ENCODE measurements around the gene NUTM2E. TPM values are rescaled to one million over a fixed set of nuclear protein-coding genes. Genes with fewer than 3 reads are reported as not detected.
"Not testable (repeated sequence)": the region's sequence is repeated elsewhere in the genome, so short reads cannot be mapped to it uniquely, and the experiment has no call there.

NUTM2E gene
- total and polyA plus RNA-seq, 9 of the 15 experiments (the other 6 are each of a cell fraction or from before 2014, with no cell fraction given): 0.05 to 0.18 (median 0.08) TPM; not detected in 4

DNA sequence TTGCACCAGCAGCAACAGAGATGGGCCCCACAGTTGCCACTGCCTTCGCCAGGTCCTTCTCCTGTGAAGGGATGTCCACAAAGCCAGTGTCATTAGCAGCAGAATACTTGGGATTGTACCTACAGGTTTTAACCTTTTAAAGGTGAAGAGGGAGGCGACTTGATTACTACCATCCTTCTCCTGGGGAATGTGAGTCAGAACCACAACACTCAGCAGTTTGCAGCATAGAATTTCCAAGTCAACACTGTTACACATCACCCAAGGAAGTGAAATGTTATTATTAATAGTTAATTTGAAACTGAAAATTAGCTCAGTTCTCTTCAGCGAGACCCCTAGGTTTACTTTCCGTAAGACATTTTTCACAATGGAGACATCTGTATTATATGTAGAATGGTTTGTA lies 45.2 kb downstream of the NUTM2E start:
- H2AFZ ChIP-seq (ENCODE audit: low read depth, low read length); H3K4me2 ChIP-seq (ENCODE audit: insufficient read depth, low read length); H3K27ac ChIP-seq (ENCODE audit: extremely low read depth, low read depth, low read length); H3K9ac ChIP-seq (ENCODE audit: insufficient read depth in 1 of 2, low read depth in 2 of 2, low read length in 2 of 2); H3K4me1 ChIP-seq (replicated peaks in 1 of 2; ENCODE audit: control insufficient read depth in 2 of 2, insufficient read depth in 2 of 2, low read length in 2 of 2); POLR2A ChIA-PET; ATAC-seq; H3K27me3 ChIP-seq (ENCODE audit: control insufficient read depth in 2 of 2, insufficient read depth in 2 of 2, low read length in 2 of 2); intact Hi-C loops (cut with micrococcal nuclease); H3K79me2 ChIP-seq (ENCODE audit: control insufficient read depth, insufficient read depth, low read length); DNase-seq (ENCODE audit: extremely low read depth in 1 of 4, low spot score in 3 of 4); FAIRE-seq; CTCF ChIA-PET (ENCODE audit: low intra/inter-chr PET ratio); BruUV-seq (replicated peaks); in situ Hi-C loops (cut with MboI); H4K20me1 ChIP-seq (replicated peaks; ENCODE audit: control insufficient read depth, insufficient read depth, low read length); H3K36me3 ChIP-seq (ENCODE audit: control insufficient read depth, insufficient read depth, low read length); H3K9me3 ChIP-seq (replicated peaks; ENCODE audit: control insufficient read depth, insufficient read depth, low read depth, low read length); H3K9me1 ChIP-seq (ENCODE audit: control insufficient read depth, insufficient read depth, low read length); H3K4me3 ChIP-seq: not testable (repeated sequence)
- WGBS (ENCODE audit: insufficient coverage, low coverage, missing lambda C conversion rate): 0% methylated on average over 1 of the region's 4 CpGs

Other genes starting within 250 kb of the NUTM2E start
- gene SFTPA1, start 215.8 kb upstream of the NUTM2E start, total RNA-seq (2014; rRNA removed): 0.08 TPM in 1 of 2 replicates, not detected in the other
- gene SFTPA1, start 215.8 kb upstream of the NUTM2E start, total RNA-seq (2014; rRNA removed; fragmentation: Illumina TruSeq; extraction: Trizol): not detected in 2 replicates
- gene SFTPA1, start 215.8 kb upstream of the NUTM2E start, total RNA-seq (2015; rRNA removed; fragmentation: Illumina TruSeq; extraction: Trizol): not detected in 2 replicates
- gene SFTPA1, start 215.8 kb upstream of the NUTM2E start, total RNA-seq (2021): 3.5 and 5.2 TPM in 2 replicates
- 0.04 TPM in 1 of 2 replicates, not detected in the other for gene SFTPA1, start 215.8 kb upstream of the NUTM2E start, polyA plus RNA-seq (2011; rRNA removed)
- not detected in 2 replicates for gene SFTPA1, start 215.8 kb upstream of the NUTM2E start, polyA plus RNA-seq (2014; fragmentation: Illumina TruSeq; extraction: Trizol)
- gene SFTPA1, start 215.8 kb upstream of the NUTM2E start, polyA plus RNA-seq (2014; fragmentation: Nextera tagmentation; extraction: Ambion mirVana): under 1 TPM in 1 of 2 experiments, not detected in 1; 0.11 TPM
- 0.05 TPM in 1 of 2 replicates, not detected in the other for gene SFTPA1, start 215.8 kb upstream of the NUTM2E start, polyA plus RNA-seq (2014; rRNA removed)
- 2.5 and 3.3 TPM in 2 replicates for gene NUTM2B, start 123.5 kb upstream of the NUTM2E start, total RNA-seq (2014; rRNA removed)
- gene NUTM2B, start 123.5 kb upstream of the NUTM2E start, total RNA-seq (2014; rRNA removed; fragmentation: Illumina TruSeq; extraction: Trizol): 0.22 and 0.47 TPM in 2 replicates
- gene NUTM2B, start 123.5 kb upstream of the NUTM2E start, total RNA-seq (2015; rRNA removed; fragmentation: Illumina TruSeq; extraction: Trizol): 0.80 and 0.87 TPM in 2 replicates
- 1.4 and 2.3 TPM in 2 replicates for gene NUTM2B, start 123.5 kb upstream of the NUTM2E start, total RNA-seq (2021)
- 0.40 and 0.42 TPM in 2 replicates for gene NUTM2B, start 123.5 kb upstream of the NUTM2E start, polyA plus RNA-seq (2011; rRNA removed)
- 0.79 and 1.3 TPM in 2 replicates for gene NUTM2B, start 123.5 kb upstream of the NUTM2E start, polyA plus RNA-seq (2014; fragmentation: Illumina TruSeq; extraction: Trizol)
- gene NUTM2B, start 123.5 kb upstream of the NUTM2E start, polyA plus RNA-seq (2014; fragmentation: Nextera tagmentation; extraction: Ambion mirVana): not detected
- 0.90 and 1.6 TPM in 2 replicates for gene NUTM2B, start 123.5 kb upstream of the NUTM2E start, polyA plus RNA-seq (2014; rRNA removed)
- gene SFTPD, start 122.4 kb downstream of the NUTM2E start, total RNA-seq (2014; rRNA removed): not detected in 2 replicates
- gene SFTPD, start 122.4 kb downstream of the NUTM2E start, total RNA-seq (2014; rRNA removed; fragmentation: Illumina TruSeq; extraction: Trizol): not detected in 2 replicates
- not detected in 2 replicates for gene SFTPD, start 122.4 kb downstream of the NUTM2E start, total RNA-seq (2015; rRNA removed; fragmentation: Illumina TruSeq; extraction: Trizol)
- gene SFTPD, start 122.4 kb downstream of the NUTM2E start, total RNA-seq (2021): 0.20 and 0.29 TPM in 2 replicates
- gene SFTPD, start 122.4 kb downstream of the NUTM2E start, polyA plus RNA-seq (2011; rRNA removed): not detected in 2 replicates
- not detected in 2 replicates for gene SFTPD, start 122.4 kb downstream of the NUTM2E start, polyA plus RNA-seq (2014; fragmentation: Illumina TruSeq; extraction: Trizol)
- not detected for gene SFTPD, start 122.4 kb downstream of the NUTM2E start, polyA plus RNA-seq (2014; fragmentation: Nextera tagmentation; extraction: Ambion mirVana)
- gene SFTPD, start 122.4 kb downstream of the NUTM2E start, polyA plus RNA-seq (2014; rRNA removed): not detected in 2 replicates

Measured in K562 (cell line).